GM20000 (cell line): ENCODE results near the gene HDAC4.

Experiments used
- DNase-seq: peaks from one replicate; pipeline ENCODE4 v3.0.0; 2012; ENCODE audit warnings: low spot score
- CTCF ChIP-seq: IDR thresholded peaks from 2 replicates; pipeline ENCODE4 v1.5.1; 2012; ENCODE audit warnings: mild to moderate bottlenecking, control low read depth; ENCODE audit errors: extremely low read depth, missing control alignments

The HDAC4 gene

GRCh38 chr2:239104800-239105199 lies 296.0 kb downstream of the HDAC4 start:
- TF ChIP-seq CTCF = no peak

GRCh38 chr2:239103125-239104098 lies 297.4 kb downstream of the HDAC4 start:
- no peak for DNase-seq
- no peak for TF ChIP-seq CTCF

More at GRCh38 chr2:239104800-239105199, 296.0 kb downstream of the HDAC4 start:
- DNase-seq = no peak

- DNase-seq = no peak
- no peak for TF ChIP-seq CTCF
Measured at GRCh38 chr2:239102266-239102665, 298.6 kb downstream of the HDAC4 start.

GRCh38 chr2:239101807-239102206 lies 299.0 kb downstream of the HDAC4 start:
- DNase-seq = no peak
- no peak for TF ChIP-seq CTCF

- TF ChIP-seq CTCF = no peak
- DNase-seq = no peak
Measured at GRCh38 chr2:239101071-239101470, 299.7 kb downstream of the HDAC4 start.

GRCh38 chr2:239099474-239099873 lies 301.3 kb downstream of the HDAC4 start:
- no peak for TF ChIP-seq CTCF

GRCh38 chr2:239098288-239098970 lies 302.4 kb downstream of the HDAC4 start:
- no peak for DNase-seq
- TF ChIP-seq CTCF = no peak

More at GRCh38 chr2:239099474-239099873, 301.3 kb downstream of the HDAC4 start:
- no peak for DNase-seq
